Astrocyte (in vitro differentiated cells and primary cell): ENCODE data around the gene BCAR3. TPM values are rescaled to one million over a fixed set of nuclear protein-coding genes. Genes with fewer than 3 reads are reported as not detected.
A peak's percentile ranks its signal among the peaks of the same experiment; 100 is the strongest.
"Not testable (repeated sequence)": the region's sequence is repeated elsewhere in the genome, so short reads cannot be mapped to it uniquely, and the experiment has no call there.

Source experiments
- DNase-seq: peaks from one replicate; pipeline ENCODE4 v3.0.0-alpha.2; 2010; ENCODE audit warnings: low read depth
- FAIRE-seq: peaks from 2 replicates; lab custom pipeline; 2011; peaks lifted over from hg19 to GRCh38; lab: Jason Lieb, UNC
- H2AFZ ChIP-seq: 2 replicates; pipeline ENCODE4 v1.6.0; 2012; ENCODE audit warnings: low read depth, low read length, inconsistent platforms
- H3K27ac ChIP-seq: 2 replicates; pipeline ENCODE4 v1.5.1; 2011; ENCODE audit warnings: low read depth, low read length, inconsistent platforms
- H3K27me3 ChIP-seq: 2 replicates; pipeline ENCODE4 v1.6.0; 2011; ENCODE audit warnings: low read length, inconsistent platforms; ENCODE audit not compliant: insufficient read depth
- H3K36me3 ChIP-seq: 2 replicates; pipeline ENCODE4 v1.5.1; 2011; ENCODE audit warnings: low read length, inconsistent platforms; ENCODE audit not compliant: insufficient read depth
- H3K4me1 ChIP-seq: 2 replicates; pipeline ENCODE4 v1.5.1; 2011; ENCODE audit warnings: low read length, inconsistent platforms; ENCODE audit not compliant: insufficient read depth
- H3K4me2 ChIP-seq: 2 replicates; pipeline ENCODE4 v1.6.0; 2012; ENCODE audit warnings: low read length, inconsistent platforms
- H3K4me3 ChIP-seq: 2 replicates; pipeline ENCODE4 v1.5.1; 2011; ENCODE audit warnings: low read depth, mild to moderate bottlenecking, low read length, inconsistent platforms; ENCODE audit not compliant: insufficient read depth
- H3K79me2 ChIP-seq: 2 replicates; pipeline ENCODE4 v1.6.0; 2012; ENCODE audit warnings: mild to moderate bottlenecking, low read length, inconsistent platforms; ENCODE audit not compliant: insufficient read depth
- H3K9ac ChIP-seq: 2 replicates; pipeline ENCODE4 v1.6.0; 2012; ENCODE audit warnings: mild to moderate bottlenecking, low read length, inconsistent platforms
- H3K9me3 ChIP-seq: 2 replicates; pipeline ENCODE4 v1.5.1; 2012; ENCODE audit warnings: low read depth, mild to moderate bottlenecking, low read length, inconsistent platforms; ENCODE audit not compliant: insufficient read depth
- H4K20me1 ChIP-seq: 2 replicates; pipeline ENCODE4 v1.6.0; 2012; ENCODE audit warnings: low read length, inconsistent platforms; ENCODE audit not compliant: insufficient read depth
- H3K27ac Mint-ChIP-seq: one replicate; pipeline ENCODE4 v1.8.0; 2021; ENCODE audit warnings: mild to moderate bottlenecking, mixed read lengths; ENCODE audit not compliant: unreplicated experiment
- H3K27me3 Mint-ChIP-seq: one replicate; pipeline ENCODE4 v1.8.0; 2021; ENCODE audit warnings: low read depth, mixed read lengths; ENCODE audit not compliant: unreplicated experiment
- H3K36me3 Mint-ChIP-seq: one replicate; pipeline ENCODE4 v1.8.0; 2021; ENCODE audit warnings: low read depth, mixed read lengths; ENCODE audit not compliant: unreplicated experiment
- H3K4me1 Mint-ChIP-seq: one replicate; pipeline ENCODE4 v1.8.0; 2021; ENCODE audit warnings: low read depth, mixed read lengths; ENCODE audit not compliant: unreplicated experiment
- H3K4me3 Mint-ChIP-seq: one replicate; pipeline ENCODE4 v1.8.0; 2021; ENCODE audit warnings: mild to moderate bottlenecking, moderate library complexity, mixed read lengths; ENCODE audit not compliant: unreplicated experiment
- H3K9me3 Mint-ChIP-seq: one replicate; pipeline ENCODE4 v1.8.0; 2021; ENCODE audit warnings: mild to moderate bottlenecking, mixed read lengths; ENCODE audit not compliant: unreplicated experiment
- CTCF ChIP-seq: IDR thresholded peaks from 2 replicates; pipeline ENCODE4 v1.5.1; 2011; ENCODE audit warnings: low read depth, mild to moderate bottlenecking, inconsistent platforms, low read length, moderate library complexity; ENCODE audit not compliant: insufficient read depth
- EZH2 ChIP-seq: IDR thresholded peaks from 2 replicates; pipeline ENCODE4 v1.6.1; 2012; ENCODE audit warnings: mild to moderate bottlenecking, low read length, inconsistent platforms; ENCODE audit not compliant: insufficient read depth
- total RNA-seq: library from RNA; stranded (reverse); gene quantifications from 2 replicates; pipeline ENCODE4 v1.2.1, GENCODE V29; 2021

The BCAR3 gene
- total RNA-seq, 1 donor from 2014 or later = 30.0 TPM

GRCh38 chr1:93651695-93652094, 29.9 kb downstream of the BCAR3 start:
- Mint-ChIP-seq H3K27ac (no peak overlapping the region), H3K4me3 (no peak overlapping the region), H3K27me3 (no peaks in the 10 kb centered on the region), H3K9me3 (no peaks in the 10 kb centered on the region), H3K4me1 (peaks cover 16% of the 10 kb centered on the region), H3K36me3 (peaks cover 24% of the 10 kb centered on the region)
- no peak overlapping the region for H3K27ac ChIP-seq
- no peak overlapping the region for H3K4me2 ChIP-seq
- H3K9me3 ChIP-seq = peaks cover 3% of the 10 kb centered on the region
- H3K9ac ChIP-seq = no peak overlapping the region
- peaks cover 10% of the 10 kb centered on the region for H3K36me3 ChIP-seq
- H4K20me1 ChIP-seq = peaks cover 80% of the 10 kb centered on the region
- H3K79me2 ChIP-seq = peaks cover 99% of the 10 kb centered on the region
- no peaks in the 10 kb centered on the region for H3K4me1 ChIP-seq
- H3K4me3 ChIP-seq = no peak overlapping the region
- DNase-seq (no peak), FAIRE-seq (no peak)
- no peak for TF ChIP-seq EZH2
- TF ChIP-seq CTCF = no peak
- H3K27me3 ChIP-seq = no peaks in the 10 kb centered on the region
- H2AFZ ChIP-seq = no peak overlapping the region

- Histone ChIP-seq H3K79me2 (peaks cover 97% of the 10 kb centered on the region), H3K36me3 (peaks cover 14% of the 10 kb centered on the region), H4K20me1 (peaks cover 70% of the 10 kb centered on the region)
- H3K27ac ChIP-seq, H3K9me3 ChIP-seq, DNase-seq, H3K4me3 Mint-ChIP-seq, H3K4me1 ChIP-seq, H3K27me3 ChIP-seq, H3K27me3 Mint-ChIP-seq, H3K4me2 ChIP-seq, H2AFZ ChIP-seq, H3K9me3 Mint-ChIP-seq, H3K9ac ChIP-seq, H3K27ac Mint-ChIP-seq, H3K4me3 ChIP-seq, FAIRE-seq: not testable (repeated sequence)
- Mint-ChIP-seq H3K36me3 (peaks cover 24% of the 10 kb centered on the region), H3K4me1 (peaks cover 10% of the 10 kb centered on the region)
These were observed 31.5 kb downstream of the BCAR3 start for GRCh38 chr1:93650159-93650558.

GRCh38 chr1:93649231-93649630, 32.4 kb downstream of the BCAR3 start:
- peaks cover 97% of the 10 kb centered on the region for H3K79me2 ChIP-seq
- Mint-ChIP-seq H3K4me1 (peaks cover 6% of the 10 kb centered on the region), H3K9me3 (no peaks in the 10 kb centered on the region), H3K27ac (no peak overlapping the region), H3K36me3 (peaks cover 19% of the 10 kb centered on the region), H3K27me3 (no peaks in the 10 kb centered on the region), H3K4me3 (no peak overlapping the region)
- TF ChIP-seq EZH2 (no peak), CTCF (no peak)
- no peaks in the 10 kb centered on the region for H3K4me1 ChIP-seq
- H3K27me3 ChIP-seq = no peaks in the 10 kb centered on the region
- peaks cover 14% of the 10 kb centered on the region for H3K36me3 ChIP-seq
- FAIRE-seq (no peak), DNase-seq (peak; percentile 29)
- no peak overlapping the region for H3K27ac ChIP-seq
- no peak overlapping the region for H3K9ac ChIP-seq
- no peak overlapping the region for H3K4me2 ChIP-seq
- H2AFZ ChIP-seq = no peak overlapping the region
- no peak overlapping the region for H3K4me3 ChIP-seq
- H3K9me3 ChIP-seq = peaks cover 2% of the 10 kb centered on the region
- peaks cover 68% of the 10 kb centered on the region for H4K20me1 ChIP-seq
